Fibroblast of lung (primary cell): Measurements from ENCODE around the gene AMOTL2. TPM values are rescaled to one million over a fixed set of nuclear protein-coding genes. Genes with fewer than 3 reads are reported as not detected.
A peak's percentile ranks its signal among the peaks of the same experiment; 100 is the strongest.

Experiments used
- DNase-seq, 2 donors: peaks; one replicate each; pipeline versions ENCODE4 v3.0.0 to v3.0.0-alpha.2; 2010; ENCODE audit warnings: low read depth in 2 of 2
- H2AFZ ChIP-seq: 2 replicates; pipeline ENCODE4 v1.5.1; 2012; ENCODE audit warnings: low read length, control low read depth, inconsistent platforms
- H3K27ac ChIP-seq: 2 replicates; pipeline ENCODE4 v1.5.1; 2011; ENCODE audit warnings: low read length, control low read depth; ENCODE audit not compliant: insufficient read depth
- H3K27me3 ChIP-seq: 2 replicates; pipeline ENCODE4 v1.5.1; 2011; ENCODE audit warnings: mild to moderate bottlenecking, low read length; ENCODE audit not compliant: control insufficient read depth, insufficient read depth
- H3K36me3 ChIP-seq: 2 replicates; pipeline ENCODE4 v1.5.1; 2011; ENCODE audit warnings: low read length; ENCODE audit not compliant: control insufficient read depth, insufficient read depth
- H3K4me1 ChIP-seq: 2 replicates; pipeline ENCODE4 v1.5.1; 2011; ENCODE audit warnings: low read length; ENCODE audit not compliant: control insufficient read depth, insufficient read depth; ENCODE audit errors: extremely low read depth
- H3K4me2 ChIP-seq: 2 replicates; pipeline ENCODE4 v1.5.1; 2011; ENCODE audit warnings: low read length, control low read depth; ENCODE audit not compliant: insufficient read depth; ENCODE audit errors: extremely low read depth
- H3K4me3 ChIP-seq, 4 experiments: fragments of 200-600 bp in 1 of 4; sonication (generic) in 1 of 4; replicated peaks in 1 of 4; 2 replicates each; pipeline ENCODE4 v1.5.1; 2011 to 2016; ENCODE audit warnings: low read length in 4 of 4, low read depth in 3 of 4, mild to moderate bottlenecking in 3 of 4, control low read depth in 2 of 4, inconsistent platforms in 1 of 4, mixed read lengths in 1 of 4; ENCODE audit not compliant: insufficient read depth in 1 of 4; ENCODE audit errors: control extremely low read depth in 1 of 4
- H3K79me2 ChIP-seq: 2 replicates; pipeline ENCODE4 v1.5.1; 2012; ENCODE audit warnings: mild to moderate bottlenecking, low read length, inconsistent platforms; ENCODE audit not compliant: control insufficient read depth, insufficient read depth
- H3K9ac ChIP-seq: 2 replicates; pipeline ENCODE4 v1.5.1; 2011; ENCODE audit warnings: mild to moderate bottlenecking, low read length, control low read depth; ENCODE audit not compliant: insufficient read depth
- H3K9me3 ChIP-seq: 2 replicates; pipeline ENCODE4 v1.5.1; 2012; ENCODE audit warnings: low read depth, low read length; ENCODE audit not compliant: control insufficient read depth, insufficient read depth
- H4K20me1 ChIP-seq: 2 replicates; pipeline ENCODE4 v1.5.1; 2011; ENCODE audit warnings: low read length; ENCODE audit not compliant: control insufficient read depth, insufficient read depth; ENCODE audit errors: extremely low read depth
- CTCF ChIP-seq, 2 donors: IDR thresholded peaks in 1 of 2; conservative IDR thresholded peaks in 1 of 2; 1 replicate in 1 of 2; 2 replicates in 1 of 2; pipeline ENCODE4 v1.5.1; 2011 to 2012; ENCODE audit warnings: low read length in 2 of 2, control low read depth in 1 of 2, inconsistent platforms in 1 of 2, low read depth in 1 of 2, mild to moderate bottlenecking in 1 of 2
- EZH2 ChIP-seq: IDR thresholded peaks from 2 replicates; pipeline ENCODE4 v1.5.1; 2012; ENCODE audit warnings: low read length, control low read depth, mild to moderate bottlenecking; ENCODE audit errors: missing control alignments
- polyA plus RNA-seq, 2 donors: library from polyadenylated mRNA; depleted of rRNA in 1 of 2; stranded (reverse) in 1 of 2; unstranded in 1 of 2; fragments of >200 nt; gene quantifications; 2 replicates each; pipeline ENCODE4 v1.2.1, GENCODE V29; 2011 to 2012; ENCODE audit warnings: missing spikeins in 1 of 2
- total RNA-seq: library from RNA; depleted of rRNA; stranded (reverse); fragments of >200 nt; gene quantifications from 2 replicates; pipeline ENCODE4 v1.2.1, GENCODE V29; 2014

Gene AMOTL2
- total and polyA plus RNA-seq, 2 donors (not counting 1 experiment from before 2014, with no cell fraction given) = 74.6 to 97.0 TPM

DNA sequence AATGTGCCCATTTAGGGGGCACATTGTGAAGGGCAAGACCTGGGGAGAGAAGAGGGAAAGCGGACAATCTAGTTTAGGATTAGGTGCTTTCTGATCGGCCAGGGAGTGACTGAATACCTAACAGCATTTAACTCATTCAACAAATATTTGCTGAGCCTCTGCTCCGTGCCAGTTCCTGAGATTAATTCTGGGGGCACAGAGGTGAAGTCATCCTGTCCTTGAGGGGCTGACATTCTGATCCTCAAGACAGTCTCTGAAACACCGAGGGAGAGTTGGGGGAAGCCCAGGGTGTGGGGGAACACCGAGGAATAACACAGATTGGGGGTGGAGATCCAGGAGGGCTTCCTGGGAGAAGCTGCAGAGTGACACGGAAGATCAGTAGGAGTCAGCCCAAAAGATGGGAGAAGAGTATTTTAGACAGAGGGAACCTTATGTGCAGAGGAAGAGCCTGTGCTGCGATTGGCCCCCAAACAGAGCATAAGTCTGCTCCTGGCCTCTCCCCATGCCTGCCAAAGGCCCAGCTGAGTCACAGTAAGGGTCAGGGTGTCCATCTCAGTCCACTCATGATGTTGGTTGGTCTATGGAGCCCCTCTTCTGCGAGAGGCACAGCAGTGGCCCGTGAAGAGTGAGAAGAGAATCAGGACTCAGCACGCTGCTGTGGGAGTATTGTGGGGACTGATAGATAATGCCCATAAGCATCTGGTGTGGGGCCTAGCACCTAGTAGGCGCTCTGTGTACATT lies 60.2 kb downstream of the AMOTL2 start:
- peak in 1 of 2 donors; percentile 57 for DNase-seq
- Histone ChIP-seq H3K4me1 (peaks cover 44% of the 10 kb centered on the region), H4K20me1 (no peaks in the 10 kb centered on the region), H3K9ac (peak overlapping the region; percentile 97), H3K79me2 (peaks cover 3% of the 10 kb centered on the region), H3K27me3 (no peaks in the 10 kb centered on the region), H3K4me3 (peak overlapping the region; percentile 47 to 69 (median 66)), H2AFZ (no peak overlapping the region), H3K27ac (peak overlapping the region; percentile 96), H3K4me2 (peak overlapping the region; percentile 91), H3K9me3 (no peaks in the 10 kb centered on the region), H3K36me3 (no peaks in the 10 kb centered on the region)
- TF ChIP-seq EZH2 (no peak), CTCF (conservative IDR thresholded peaks at IDR 0.05 in 1 of 2, IDR thresholded peaks at IDR 0.05 in 1 of 2; ENCODE audit: low read depth in 1 of 2, low read length in 2 of 2) (no peak)

DNA sequence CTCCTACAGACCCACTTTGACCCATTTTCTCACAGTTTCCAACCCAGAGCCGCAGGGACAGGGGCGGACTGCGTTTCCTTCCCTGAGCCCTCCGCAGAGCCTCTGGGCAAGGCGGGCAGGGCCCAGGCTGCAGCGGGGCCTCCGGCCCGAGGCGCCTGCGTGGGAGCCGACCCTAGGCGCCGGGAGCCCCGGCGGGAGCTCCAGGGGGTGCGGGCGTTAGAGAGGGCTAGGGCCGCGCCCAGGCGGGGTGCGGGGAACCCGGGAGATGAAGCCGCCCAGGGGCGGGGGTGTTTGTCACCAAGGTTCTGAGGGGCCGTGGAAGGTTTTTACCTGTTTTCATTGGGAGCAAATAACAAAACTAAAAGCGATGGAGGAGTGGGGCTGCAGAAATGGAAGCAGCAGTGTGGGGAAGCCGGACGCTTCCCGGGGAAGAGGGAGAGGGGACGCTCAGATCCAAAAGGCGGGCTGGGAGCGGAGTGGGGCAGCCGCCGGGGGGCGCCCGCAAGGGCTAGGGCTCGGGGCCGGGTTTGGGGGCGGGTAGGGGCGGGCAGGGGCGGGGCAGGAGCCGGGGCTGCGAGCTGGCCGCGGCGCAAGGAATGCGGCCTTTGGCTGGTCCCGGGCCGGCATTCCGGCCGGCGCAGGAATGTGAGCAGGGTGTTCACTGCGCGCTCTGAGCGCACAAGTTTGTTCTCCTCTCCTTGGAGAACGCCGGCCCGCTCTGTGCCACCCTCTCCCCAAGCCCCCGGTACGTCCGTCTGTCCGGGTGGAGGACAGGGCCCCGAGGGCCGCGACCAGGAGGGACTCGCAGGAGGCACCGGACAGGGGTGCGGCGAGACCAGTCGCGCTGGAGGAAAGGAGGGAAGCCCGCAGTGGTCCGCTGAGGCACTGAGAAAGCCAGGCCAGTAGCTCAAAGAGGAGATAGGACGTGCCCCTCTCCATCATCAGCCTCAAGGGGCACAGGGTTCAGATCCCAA lies 61.1 kb downstream of the AMOTL2 start:
- TF ChIP-seq EZH2 (no peak), CTCF (conservative IDR thresholded peaks at IDR 0.05 in 1 of 2, IDR thresholded peaks at IDR 0.05 in 1 of 2; ENCODE audit: low read depth in 1 of 2, low read length in 2 of 2) (peak; percentile 27 to 34)
- H3K36me3 ChIP-seq = no peaks in the 10 kb centered on the region
- H3K4me2 ChIP-seq = peak overlapping the region; percentile 91
- H3K79me2 ChIP-seq = peaks cover 3% of the 10 kb centered on the region
- H2AFZ ChIP-seq = no peak overlapping the region
- H3K27me3 ChIP-seq = no peaks in the 10 kb centered on the region
- peaks cover 48% of the 10 kb centered on the region for H3K4me1 ChIP-seq
- DNase-seq = peak; percentile 82 to 84
- H3K9me3 ChIP-seq = no peaks in the 10 kb centered on the region
- H3K9ac ChIP-seq = peak overlapping the region; percentile 97
- no peaks in the 10 kb centered on the region for H4K20me1 ChIP-seq
- H3K4me3 ChIP-seq = peak overlapping the region; percentile 47 to 69 (median 66)
- H3K27ac ChIP-seq = peak overlapping the region; percentile 96
